OCI-LY7 (cell line): ENCODE data around the gene ERMP1. TPM values are rescaled to one million over a fixed set of nuclear protein-coding genes. Genes with fewer than 3 reads are reported as not detected.

Experiments used
- BruUV-seq: library from RNA; stranded (reverse); fragments of 400-500 nt; replicated peaks from 2 replicates; lab custom pipeline; 2021; lab: Mats Ljungman, UMichigan
- CTCF ChIA-PET: fragments of 300-600 bp; sonication (Branson Sonifier 250); formaldehyde crosslinking; loops from one replicate; lab custom pipeline; 2022; ENCODE audit warnings: antibody characterized with exemption; ENCODE audit not compliant: unreplicated experiment; lab: Charles Lee
- POLR2A ChIA-PET: fragments of 300-600 bp; sonication (Branson Sonifier 250); formaldehyde crosslinking; loops from one replicate; lab custom pipeline; 2022; ENCODE audit warnings: antibody characterized with exemption; lab: Charles Lee
- DNase-seq: peaks from one replicate; pipeline ENCODE4 v3.0.0-alpha.2; 2015; ENCODE audit warnings: low spot score
- H2AFZ ChIP-seq: fragments of 200-600 bp; sonication (generic), shearing (Covaris generic); 2 replicates; pipeline ENCODE4 v1.6.1; 2014; ENCODE audit warnings: mild to moderate bottlenecking, antibody characterized with exemption, low read length, moderate library complexity
- H3K27ac ChIP-seq: fragments of 200-600 bp; sonication (generic); 2 replicates; pipeline ENCODE4 v1.5.1; 2014; ENCODE audit warnings: mixed run types, low read depth, mild to moderate bottlenecking, moderate library complexity, low read length, inconsistent platforms; ENCODE audit not compliant: poor library complexity, severe bottlenecking
- H3K36me3 ChIP-seq: fragments of 200-600 bp; sonication (generic); 2 replicates; pipeline ENCODE4 v1.6.1; 2014; ENCODE audit warnings: mild to moderate bottlenecking, antibody characterized with exemption, low read length, moderate library complexity, mixed read lengths; ENCODE audit not compliant: insufficient read depth
- H3K4me1 ChIP-seq: fragments of 200-600 bp; sonication (generic); 2 replicates; pipeline ENCODE4 v1.5.1; 2014; ENCODE audit warnings: mild to moderate bottlenecking, low read length; ENCODE audit not compliant: insufficient read depth, poor library complexity, severe bottlenecking
- H3K4me2 ChIP-seq: fragments of 200-600 bp; sonication (generic); 2 replicates; pipeline ENCODE4 v1.6.1; 2014; ENCODE audit warnings: mild to moderate bottlenecking, low read length
- H3K4me3 ChIP-seq: fragments of 200-600 bp; sonication (generic); 2 replicates; pipeline ENCODE4 v1.5.1; 2014; ENCODE audit warnings: mild to moderate bottlenecking, low read depth, low read length; ENCODE audit not compliant: poor library complexity, severe bottlenecking
- H3K79me2 ChIP-seq: fragments of 200-600 bp; sonication (generic); 2 replicates; pipeline ENCODE4 v1.6.1; 2016; ENCODE audit warnings: low read depth, mild to moderate bottlenecking, low read length, moderate library complexity, mixed read lengths; ENCODE audit not compliant: insufficient read depth
- H3K9me2 ChIP-seq: fragments of 200-600 bp; sonication (generic); 2 replicates; pipeline ENCODE4 v1.6.1; 2016; ENCODE audit warnings: mild to moderate bottlenecking, low read length, mixed read lengths; ENCODE audit not compliant: insufficient read depth
- H3K9me3 ChIP-seq: fragments of 200-600 bp; sonication (generic); 2 replicates; pipeline ENCODE4 v1.6.1; 2014; ENCODE audit warnings: mild to moderate bottlenecking, mixed run types, low read length, mixed read lengths
- H4K20me1 ChIP-seq: fragments of 200-600 bp; sonication (generic); 2 replicates; pipeline ENCODE4 v1.6.1; 2014; ENCODE audit warnings: mild to moderate bottlenecking, antibody characterized with exemption, low read length, moderate library complexity, mixed read lengths; ENCODE audit not compliant: insufficient read depth
- EZH2phosphoT487 ChIP-seq: fragments of 200-600 bp; sonication (generic); IDR thresholded peaks from 2 replicates; pipeline ENCODE4 v1.6.1; 2018; ENCODE audit warnings: low read depth, borderline replicate concordance, mild to moderate bottlenecking, mixed run types, antibody characterized with exemption, low read length, moderate library complexity, mixed read lengths
- intact Hi-C: fragments of 100-400 bp; cut with micrococcal nuclease; formaldehyde crosslinking; loops from one replicate; pipeline ENCODE4 v1.10.0; 2022; ENCODE audit not compliant: unreplicated experiment
- total RNA-seq, 2 experiments: library from RNA; depleted of rRNA in 1 of 2; stranded (reverse); fragments of >200 nt in 1 of 2; shearing (Covaris generic) in 1 of 2; gene quantifications; 2 replicates each; pipeline ENCODE4 v1.2.3, GENCODE V29; 2014 to 2022
- TF ChIP-seq, protein P1 (sequence below): fragments of 200-600 bp; sonication (generic); conservative IDR thresholded peaks from 2 replicates; pipeline ENCODE4 v1.5.1; 2014; ENCODE audit warnings: mild to moderate bottlenecking, antibody characterized with exemption, low read length, moderate library complexity, mixed read lengths

ERMP1 gene
- total RNA-seq, 2 experiments from 2014 or later: 7.9 to 14.6 TPM

- Histone ChIP-seq H3K36me3 (peaks cover 67% of the 10 kb centered on the region), H3K27ac (no peak overlapping the region), H3K4me1 (no peaks in the 10 kb centered on the region), H3K79me2 (no peaks in the 10 kb centered on the region), H4K20me1 (no peaks in the 10 kb centered on the region), H3K9me2 (no peaks in the 10 kb centered on the region), H3K9me3 (no peaks in the 10 kb centered on the region), H2AFZ (no peak overlapping the region), H3K4me2 (no peak overlapping the region), H3K4me3 (no peak overlapping the region)
- BruUV-seq: no TSS peak
- POLR2A ChIA-PET: interaction anchor here (0.6 to 1.0 kb wide), 2 partner anchors 9 to 288 kb away, joined by 4 read pairs; no protein-coding TSS in a partner anchor
- TF ChIP-seq, protein P1, sequence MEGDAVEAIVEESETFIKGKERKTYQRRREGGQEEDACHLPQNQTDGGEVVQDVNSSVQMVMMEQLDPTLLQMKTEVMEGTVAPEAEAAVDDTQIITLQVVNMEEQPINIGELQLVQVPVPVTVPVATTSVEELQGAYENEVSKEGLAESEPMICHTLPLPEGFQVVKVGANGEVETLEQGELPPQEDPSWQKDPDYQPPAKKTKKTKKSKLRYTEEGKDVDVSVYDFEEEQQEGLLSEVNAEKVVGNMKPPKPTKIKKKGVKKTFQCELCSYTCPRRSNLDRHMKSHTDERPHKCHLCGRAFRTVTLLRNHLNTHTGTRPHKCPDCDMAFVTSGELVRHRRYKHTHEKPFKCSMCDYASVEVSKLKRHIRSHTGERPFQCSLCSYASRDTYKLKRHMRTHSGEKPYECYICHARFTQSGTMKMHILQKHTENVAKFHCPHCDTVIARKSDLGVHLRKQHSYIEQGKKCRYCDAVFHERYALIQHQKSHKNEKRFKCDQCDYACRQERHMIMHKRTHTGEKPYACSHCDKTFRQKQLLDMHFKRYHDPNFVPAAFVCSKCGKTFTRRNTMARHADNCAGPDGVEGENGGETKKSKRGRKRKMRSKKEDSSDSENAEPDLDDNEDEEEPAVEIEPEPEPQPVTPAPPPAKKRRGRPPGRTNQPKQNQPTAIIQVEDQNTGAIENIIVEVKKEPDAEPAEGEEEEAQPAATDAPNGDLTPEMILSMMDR: peak; percentile 77
- no peak for TF ChIP-seq EZH2phosphoT487
- CTCF ChIA-PET: no interaction called here
- DNase-seq: peak; percentile 32
- intact Hi-C loops: no loop called here
Measured at GRCh38 chr9:5799314-5799713, 33.6 kb downstream of the ERMP1 start.

DNA sequence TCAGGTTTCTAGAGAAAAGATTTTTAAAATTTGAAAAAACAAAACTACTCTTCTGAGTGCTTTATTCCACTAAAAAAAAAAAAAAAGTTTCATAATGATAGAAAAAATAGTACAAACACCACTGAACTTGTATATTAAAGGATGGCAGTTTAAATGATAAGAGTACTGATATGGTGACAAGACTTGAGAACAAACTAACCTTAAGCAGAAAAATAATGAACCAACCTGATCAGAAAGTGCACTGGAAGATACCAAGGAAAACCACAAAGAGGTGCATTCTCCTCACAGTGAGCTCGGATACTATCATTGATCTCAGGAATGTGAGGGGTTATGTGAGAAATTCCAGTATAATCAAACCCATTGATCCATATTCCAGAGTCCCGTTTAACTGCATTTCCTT, 34.3 kb downstream of the ERMP1 start:
- no peak overlapping the region for H3K4me3 ChIP-seq
- H3K27ac ChIP-seq: no peak overlapping the region
- H3K4me1 ChIP-seq: no peaks in the 10 kb centered on the region
- no TSS peak for BruUV-seq
- no peaks in the 10 kb centered on the region for H3K9me3 ChIP-seq
- H3K79me2 ChIP-seq: no peaks in the 10 kb centered on the region
- no peaks in the 10 kb centered on the region for H4K20me1 ChIP-seq
- H2AFZ ChIP-seq: no peak overlapping the region
- TF ChIP-seq EZH2phosphoT487: no peak
- TF ChIP-seq, protein P1: no peak
- CTCF ChIA-PET: no interaction called here
- intact Hi-C loops: no loop called here
- H3K9me2 ChIP-seq: no peaks in the 10 kb centered on the region
- no peak for DNase-seq
- POLR2A ChIA-PET: interaction anchor here (0.6 to 1.0 kb wide), 2 partner anchors 9 to 289 kb away, joined by 4 read pairs; no protein-coding TSS in a partner anchor
- H3K36me3 ChIP-seq: peaks cover 60% of the 10 kb centered on the region
- no peak overlapping the region for H3K4me2 ChIP-seq

GRCh38 chr9:5796298-5796697, 36.6 kb downstream of the ERMP1 start:
- Histone ChIP-seq H4K20me1 (0 out of 2 replicates have a peak, but pooled peaks cover 3% of the 10 kb centered on the region), H3K36me3 (peaks cover 59% of the 10 kb centered on the region), H3K4me3 (no peak overlapping the region), H3K9me2 (no peaks in the 10 kb centered on the region), H3K4me1 (no peaks in the 10 kb centered on the region), H2AFZ (no peak overlapping the region), H3K79me2 (no peaks in the 10 kb centered on the region), H3K4me2 (no peak overlapping the region), H3K9me3 (no peaks in the 10 kb centered on the region), H3K27ac (no peak overlapping the region)
- no TSS peak for BruUV-seq
- intact Hi-C loops: no loop called here
- no peak for DNase-seq
- TF ChIP-seq, protein P1: no peak
- TF ChIP-seq EZH2phosphoT487: no peak
- CTCF ChIA-PET: no interaction called here
- POLR2A ChIA-PET: interaction anchor here (0.9 to 1.1 kb wide), 2 partner anchors 12 to 27 kb away, joined by 3 read pairs; no protein-coding TSS in a partner anchor
